PFSK-1 (cell line): Measurements from ENCODE around the gene FAXDC2.

Experiments
- TAF1 ChIP-seq: IDR thresholded peaks from 2 replicates; pipeline ENCODE4 v1.6.1; 2012; ENCODE audit warnings: low read length, control low read depth, borderline replicate concordance; ENCODE audit not compliant: insufficient read depth
- TF ChIP-seq, protein P1 (sequence below), 2 experiments: IDR thresholded peaks; 2 replicates each; pipeline versions ENCODE4 v1.6.1 to v1.8.0; 2011 to 2012; ENCODE audit warnings: low read depth in 2 of 2, low read length in 2 of 2, control low read depth in 1 of 2, inconsistent platforms in 1 of 2, mild to moderate bottlenecking in 1 of 2, moderate library complexity in 1 of 2; ENCODE audit not compliant: insufficient read depth in 1 of 2

DNA sequence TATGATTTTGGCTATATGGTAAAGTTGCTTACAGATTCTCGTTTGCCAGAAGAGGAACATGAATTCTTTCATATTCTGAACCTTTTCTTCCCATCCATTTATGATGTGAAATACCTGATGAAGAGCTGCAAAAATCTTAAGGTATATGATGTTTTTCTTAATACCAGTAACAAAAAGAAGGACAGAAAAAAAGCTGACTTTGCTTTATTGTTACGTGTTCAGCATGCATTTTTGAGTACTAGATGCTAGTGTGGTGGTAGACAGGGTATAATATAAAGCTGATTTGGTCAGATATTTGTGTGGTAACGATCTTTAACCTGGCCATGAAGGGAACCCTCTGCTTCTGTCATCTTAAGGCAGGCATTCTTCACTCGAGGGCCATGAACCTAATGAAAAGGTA is 21.3 kb upstream of the FAXDC2 start:
- TF ChIP-seq TAF1, result no peak
- TF ChIP-seq, protein P1, sequence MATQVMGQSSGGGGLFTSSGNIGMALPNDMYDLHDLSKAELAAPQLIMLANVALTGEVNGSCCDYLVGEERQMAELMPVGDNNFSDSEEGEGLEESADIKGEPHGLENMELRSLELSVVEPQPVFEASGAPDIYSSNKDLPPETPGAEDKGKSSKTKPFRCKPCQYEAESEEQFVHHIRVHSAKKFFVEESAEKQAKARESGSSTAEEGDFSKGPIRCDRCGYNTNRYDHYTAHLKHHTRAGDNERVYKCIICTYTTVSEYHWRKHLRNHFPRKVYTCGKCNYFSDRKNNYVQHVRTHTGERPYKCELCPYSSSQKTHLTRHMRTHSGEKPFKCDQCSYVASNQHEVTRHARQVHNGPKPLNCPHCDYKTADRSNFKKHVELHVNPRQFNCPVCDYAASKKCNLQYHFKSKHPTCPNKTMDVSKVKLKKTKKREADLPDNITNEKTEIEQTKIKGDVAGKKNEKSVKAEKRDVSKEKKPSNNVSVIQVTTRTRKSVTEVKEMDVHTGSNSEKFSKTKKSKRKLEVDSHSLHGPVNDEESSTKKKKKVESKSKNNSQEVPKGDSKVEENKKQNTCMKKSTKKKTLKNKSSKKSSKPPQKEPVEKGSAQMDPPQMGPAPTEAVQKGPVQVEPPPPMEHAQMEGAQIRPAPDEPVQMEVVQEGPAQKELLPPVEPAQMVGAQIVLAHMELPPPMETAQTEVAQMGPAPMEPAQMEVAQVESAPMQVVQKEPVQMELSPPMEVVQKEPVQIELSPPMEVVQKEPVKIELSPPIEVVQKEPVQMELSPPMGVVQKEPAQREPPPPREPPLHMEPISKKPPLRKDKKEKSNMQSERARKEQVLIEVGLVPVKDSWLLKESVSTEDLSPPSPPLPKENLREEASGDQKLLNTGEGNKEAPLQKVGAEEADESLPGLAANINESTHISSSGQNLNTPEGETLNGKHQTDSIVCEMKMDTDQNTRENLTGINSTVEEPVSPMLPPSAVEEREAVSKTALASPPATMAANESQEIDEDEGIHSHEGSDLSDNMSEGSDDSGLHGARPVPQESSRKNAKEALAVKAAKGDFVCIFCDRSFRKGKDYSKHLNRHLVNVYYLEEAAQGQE (IDR thresholded peaks at IDR 0.05; ENCODE audit: insufficient read depth in 1 of 2, low read depth in 2 of 2, low read length in 2 of 2), result no peak
